Omental fat pad (tissue), 4 donors: ENCODE data around the gene RCC1. TPM values are rescaled to one million over a fixed set of nuclear protein-coding genes. Genes with fewer than 3 reads are reported as not detected.
"Not testable (repeated sequence)": the region's sequence is repeated elsewhere in the genome, so short reads cannot be mapped to it uniquely, and the experiment has no call there.

Source experiments
- ATAC-seq: fragments of 150-250 bp; one replicate; pipeline ENCODE4 v1.9.1; 2016; ENCODE audit warnings: mild to moderate bottlenecking, moderate library complexity; ENCODE audit not compliant: low FRiP score
- DNase-seq: peaks from one replicate; pipeline ENCODE4 v3.0.0-alpha.2; 2019; ENCODE audit warnings: low spot score
- total RNA-seq, 4 donors: library from RNA; depleted of rRNA; stranded (reverse); fragments of >200 nt; gene quantifications; one replicate each; pipeline ENCODE4 v1.1.0, GENCODE V29; 2016
- TF ChIP-seq, protein P1 (sequence below), 3 donors: fragments of 450-650 bp; IDR thresholded peaks; one replicate each; pipeline ENCODE4 v1.5.1; 2016 to 2017; ENCODE audit warnings: antibody characterized with exemption in 3 of 3, mild to moderate bottlenecking in 3 of 3, moderate library complexity in 2 of 3

RCC1 gene, protein sequence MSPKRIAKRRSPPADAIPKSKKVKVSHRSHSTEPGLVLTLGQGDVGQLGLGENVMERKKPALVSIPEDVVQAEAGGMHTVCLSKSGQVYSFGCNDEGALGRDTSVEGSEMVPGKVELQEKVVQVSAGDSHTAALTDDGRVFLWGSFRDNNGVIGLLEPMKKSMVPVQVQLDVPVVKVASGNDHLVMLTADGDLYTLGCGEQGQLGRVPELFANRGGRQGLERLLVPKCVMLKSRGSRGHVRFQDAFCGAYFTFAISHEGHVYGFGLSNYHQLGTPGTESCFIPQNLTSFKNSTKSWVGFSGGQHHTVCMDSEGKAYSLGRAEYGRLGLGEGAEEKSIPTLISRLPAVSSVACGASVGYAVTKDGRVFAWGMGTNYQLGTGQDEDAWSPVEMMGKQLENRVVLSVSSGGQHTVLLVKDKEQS
- total RNA-seq = 10 to 100 TPM; 15.3 to 32.9 (median 22.1) TPM

DNA sequence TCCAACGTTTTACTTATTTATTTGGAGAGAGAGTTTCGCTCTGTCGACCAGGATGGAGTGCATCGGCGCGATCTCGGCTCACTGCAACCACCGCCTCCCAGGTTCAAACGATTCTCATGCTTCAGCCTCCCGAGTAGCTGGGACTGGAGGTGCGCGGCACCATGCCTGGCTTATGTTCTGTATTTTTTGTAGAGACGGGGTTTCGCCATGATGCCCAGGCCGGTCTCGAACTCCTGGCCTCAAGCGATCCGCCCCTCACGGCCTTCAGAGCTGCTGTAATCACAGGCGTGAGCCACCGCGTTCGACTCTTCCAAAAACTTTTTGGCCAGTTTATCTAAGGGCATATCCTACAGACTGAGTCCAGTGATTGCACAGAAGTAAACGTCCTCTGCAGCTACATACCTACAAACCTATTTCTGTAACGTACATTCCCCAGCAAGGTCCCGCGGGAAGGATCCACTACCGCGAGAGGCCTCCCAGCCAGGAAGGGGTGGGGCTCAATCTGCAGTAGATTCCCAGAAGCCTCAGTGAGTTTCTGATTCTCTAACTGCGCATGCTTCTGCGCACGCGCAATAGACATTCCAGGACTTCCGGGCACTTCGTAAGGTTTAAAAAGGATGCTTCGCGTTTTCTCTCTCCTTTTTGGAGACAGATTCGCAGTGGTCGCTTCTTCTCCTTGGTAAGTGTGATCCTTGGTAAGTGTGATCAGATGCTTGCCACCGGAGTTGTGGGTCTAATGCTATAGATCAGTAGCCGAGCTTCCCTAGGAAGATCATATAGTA lies at the start of gene RCC1:
Gene RCC1, plus strand, starts transcription at position 638 of the 782 bp plus-strand sequence. CDS start 23,824 bp downstream, outside the sequence.
- DNase-seq (peak; percentile 80), ATAC-seq (peak; percentile 96)

DNA sequence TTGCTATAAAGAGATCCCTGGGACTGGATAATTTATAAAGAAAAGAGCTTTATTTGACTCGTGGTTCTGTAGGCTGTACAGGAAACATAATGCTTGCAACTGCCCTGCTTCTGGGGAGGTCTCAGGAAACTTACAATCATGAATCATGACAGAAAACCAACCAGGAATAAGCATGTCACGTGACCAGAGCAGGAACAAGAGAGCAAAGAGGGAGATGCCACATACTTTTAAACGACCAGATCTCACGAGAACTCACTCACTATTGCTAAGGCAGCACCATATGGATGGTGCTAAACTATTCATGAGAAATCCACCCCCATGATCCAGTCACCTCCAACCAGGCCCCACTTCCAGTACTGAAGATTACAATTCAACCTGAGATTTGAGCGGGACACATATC lies 49.8 kb upstream of the RCC1 start:
- DNase-seq (no peak), ATAC-seq (no peak)
- TF ChIP-seq, protein P1, sequence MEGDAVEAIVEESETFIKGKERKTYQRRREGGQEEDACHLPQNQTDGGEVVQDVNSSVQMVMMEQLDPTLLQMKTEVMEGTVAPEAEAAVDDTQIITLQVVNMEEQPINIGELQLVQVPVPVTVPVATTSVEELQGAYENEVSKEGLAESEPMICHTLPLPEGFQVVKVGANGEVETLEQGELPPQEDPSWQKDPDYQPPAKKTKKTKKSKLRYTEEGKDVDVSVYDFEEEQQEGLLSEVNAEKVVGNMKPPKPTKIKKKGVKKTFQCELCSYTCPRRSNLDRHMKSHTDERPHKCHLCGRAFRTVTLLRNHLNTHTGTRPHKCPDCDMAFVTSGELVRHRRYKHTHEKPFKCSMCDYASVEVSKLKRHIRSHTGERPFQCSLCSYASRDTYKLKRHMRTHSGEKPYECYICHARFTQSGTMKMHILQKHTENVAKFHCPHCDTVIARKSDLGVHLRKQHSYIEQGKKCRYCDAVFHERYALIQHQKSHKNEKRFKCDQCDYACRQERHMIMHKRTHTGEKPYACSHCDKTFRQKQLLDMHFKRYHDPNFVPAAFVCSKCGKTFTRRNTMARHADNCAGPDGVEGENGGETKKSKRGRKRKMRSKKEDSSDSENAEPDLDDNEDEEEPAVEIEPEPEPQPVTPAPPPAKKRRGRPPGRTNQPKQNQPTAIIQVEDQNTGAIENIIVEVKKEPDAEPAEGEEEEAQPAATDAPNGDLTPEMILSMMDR (IDR thresholded peaks at IDR 0.05) = no peak

More for the DNA sequence above, at the start of gene RCC1:
- TF ChIP-seq, protein P1 (IDR thresholded peaks at IDR 0.05) = no peak

DNA sequence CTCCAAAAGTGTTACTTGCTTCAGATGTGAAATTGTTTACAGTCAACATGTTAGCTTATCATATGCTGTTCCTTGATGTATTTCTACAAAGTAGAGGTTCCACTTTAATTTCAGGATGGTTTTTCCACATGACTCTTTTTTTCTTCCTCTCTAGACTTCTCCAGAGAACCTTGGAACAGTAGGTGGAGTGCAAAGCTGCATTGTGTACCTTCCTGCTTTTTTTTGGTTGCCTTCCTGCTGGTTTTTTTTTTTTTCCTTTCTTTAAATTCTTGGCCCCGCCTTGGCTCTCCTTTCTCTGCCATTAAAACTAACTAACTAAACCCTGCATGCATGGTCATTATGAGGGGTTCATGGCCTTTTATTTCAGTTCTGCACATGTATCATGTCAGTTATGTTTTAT lies 48.2 kb upstream of the RCC1 start:
- TF ChIP-seq, protein P1 (IDR thresholded peaks at IDR 0.05) = no peak
- ATAC-seq (no peak), DNase-seq (no peak)

DNA sequence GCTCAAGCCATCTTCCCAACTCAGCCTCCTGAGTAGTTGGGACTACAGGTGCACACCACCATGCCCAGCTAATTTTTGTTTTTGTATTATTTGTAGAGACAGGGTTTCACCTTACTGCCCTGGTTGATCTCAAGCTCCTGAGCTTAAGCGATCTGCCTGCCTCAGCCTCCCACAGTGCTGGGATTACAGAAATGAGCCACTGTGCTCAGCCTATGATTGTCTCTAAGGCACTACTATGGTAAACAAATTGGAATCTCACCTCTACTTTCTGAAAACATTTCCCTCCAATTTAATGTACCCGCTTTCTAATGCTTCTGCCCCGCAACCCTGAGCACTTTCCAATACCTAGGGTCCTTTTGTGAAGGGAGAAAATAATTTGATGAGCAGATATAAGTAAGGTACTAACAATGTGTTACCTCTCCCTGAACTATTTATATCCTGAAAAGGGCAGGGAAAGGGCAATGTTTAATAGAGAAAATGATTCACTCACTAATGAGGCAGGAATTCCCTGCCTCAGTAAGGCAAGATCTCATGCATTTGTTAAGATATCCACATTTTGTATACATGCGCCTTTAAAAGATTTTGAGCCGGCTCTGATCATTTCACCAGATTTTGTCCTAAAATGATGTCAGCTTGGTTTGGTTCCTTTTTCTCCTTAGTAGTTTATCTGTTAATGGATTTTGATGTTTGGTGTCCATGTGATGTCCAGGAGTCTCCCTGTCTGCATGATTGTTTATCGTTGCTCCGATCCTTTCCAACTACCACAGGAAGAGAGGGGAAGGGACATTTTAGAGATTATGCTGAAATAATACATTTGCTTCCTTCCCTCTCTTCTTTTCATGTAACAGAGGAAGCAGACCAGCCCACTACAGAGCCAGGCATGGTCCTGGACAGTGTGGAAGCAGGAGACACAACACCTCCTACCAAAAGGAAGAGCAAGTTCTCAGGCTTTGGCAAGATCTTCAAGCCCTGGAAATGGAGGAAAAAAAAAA lies 47.3 kb upstream of the RCC1 start:
- TF ChIP-seq, protein P1 (IDR thresholded peaks at IDR 0.05) = no peak
- no peak for DNase-seq
- ATAC-seq = no peak

DNA sequence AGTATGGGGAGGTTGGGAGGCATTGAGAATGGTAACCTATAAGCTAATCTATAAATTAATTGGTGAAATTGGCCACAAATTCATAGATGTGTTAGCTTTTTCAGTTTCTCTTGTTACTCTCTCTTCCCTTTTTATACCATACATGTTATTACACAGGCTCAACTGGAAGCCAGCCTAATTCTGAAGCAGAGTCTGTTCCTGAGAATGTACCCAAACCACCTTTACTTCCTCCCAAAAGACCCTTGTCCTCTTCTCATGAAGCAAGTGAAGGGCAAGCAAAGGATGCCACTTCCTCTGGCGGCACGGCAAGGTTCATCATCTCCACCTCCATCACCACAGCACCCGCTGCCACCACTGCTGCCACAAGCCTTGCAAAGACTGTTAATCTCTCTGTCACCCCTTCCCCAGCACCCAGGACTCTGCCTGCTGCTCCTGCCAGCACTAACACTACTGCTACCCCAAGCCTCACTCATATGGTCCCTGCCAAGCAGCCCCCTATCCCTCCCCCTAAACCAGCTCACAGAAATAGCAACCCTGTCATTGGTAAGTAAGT lies 39.5 kb upstream of the RCC1 start:
- ATAC-seq (no peak), DNase-seq (no peak)
- TF ChIP-seq, protein P1 (IDR thresholded peaks at IDR 0.05) = no peak

DNA sequence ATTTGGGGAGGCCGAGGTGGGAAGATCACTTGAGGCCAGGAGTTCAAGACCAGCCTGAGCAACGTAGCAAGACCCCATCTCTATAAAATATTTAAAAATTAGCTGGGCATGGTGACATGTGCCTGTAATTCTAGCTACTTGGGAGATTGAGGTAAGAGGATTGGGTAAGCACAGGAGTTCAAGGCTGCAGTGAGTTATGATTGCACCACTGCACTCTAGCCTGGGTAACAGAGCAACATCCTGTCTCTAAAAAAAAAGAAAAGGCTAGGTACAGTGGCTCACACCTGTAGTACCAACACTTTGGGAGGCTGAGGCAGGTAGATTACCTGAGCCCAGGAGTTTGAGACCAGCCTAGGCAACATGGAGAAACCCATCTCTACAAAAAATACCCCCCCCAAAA lies 35.7 kb upstream of the RCC1 start:
- no peak for ATAC-seq
- TF ChIP-seq, protein P1 (IDR thresholded peaks at IDR 0.05) = no peak
- no peak for DNase-seq

DNA sequence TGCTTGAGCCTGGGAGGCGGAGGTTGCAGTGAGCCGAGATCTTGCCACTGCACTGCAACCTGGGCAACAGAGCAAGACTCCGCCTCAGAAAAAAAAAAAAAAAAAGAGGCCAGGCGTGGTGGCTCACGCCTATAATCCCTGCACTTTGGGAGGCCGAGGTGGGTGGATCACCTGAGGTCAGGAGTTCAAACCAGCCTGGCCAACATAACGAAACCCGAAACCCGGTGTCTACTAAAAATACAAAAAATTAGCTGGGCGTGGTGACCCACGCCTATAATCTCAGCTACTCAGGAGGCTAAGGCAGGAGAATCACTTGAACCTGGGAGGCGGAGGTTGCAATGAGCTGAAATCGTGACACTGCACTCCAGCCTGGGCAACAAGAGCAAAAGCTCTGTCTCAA lies 26.3 kb upstream of the RCC1 start:
- DNase-seq, ATAC-seq: not testable (repeated sequence)
